ENCODE data around the gene ZC2HC1C.

- TF ChIP-seq CTCF (IDR thresholded peaks at IDR 0.05) (no peak), POLR2A (IDR thresholded peaks at IDR 0.05) (no peak), EP300 (IDR thresholded peaks at IDR 0.05) (no peak), POLR2AphosphoS5 (IDR thresholded peaks at IDR 0.05) (no peak)
Observed at GRCh38 chr14:75046275-75046674, 23.2 kb upstream of the ZC2HC1C start.
